ENCODE results near the gene CCNYL1. TPM values are rescaled to one million over a fixed set of nuclear protein-coding genes. Genes with fewer than 3 reads are reported as not detected.

Gene CCNYL1
- total RNA-seq, 1 donor from 2014 or later = 7.1 TPM

DNA sequence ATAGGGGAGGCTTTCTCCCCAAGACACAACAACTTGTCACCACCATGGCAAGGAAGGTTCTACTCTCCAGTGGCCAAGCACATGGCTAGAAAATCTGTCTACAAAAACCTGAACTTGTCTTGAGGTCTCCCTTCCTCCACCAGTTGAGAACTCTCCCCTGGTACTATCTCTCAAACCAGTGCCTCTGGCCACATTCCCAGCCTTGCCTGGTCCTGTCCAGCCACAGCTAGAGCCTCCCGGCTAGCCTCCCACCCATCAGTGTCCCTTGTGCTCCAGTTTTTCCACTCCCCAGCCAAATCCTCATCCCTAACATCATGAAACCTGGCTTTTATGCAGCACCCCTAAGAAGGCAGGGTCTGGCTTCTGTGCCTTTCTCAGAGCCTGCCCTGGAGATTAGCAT lies 79.5 kb downstream of the CCNYL1 start:
- no peak overlapping the region for H3K4me3 ChIP-seq
- H3K9me3 ChIP-seq = no peaks in the 10 kb centered on the region
- DNase-seq (ENCODE audit: extremely low spot score in 2 of 2) = no peak
- H3K36me3 ChIP-seq = no peaks in the 10 kb centered on the region
- intact Hi-C loops (cut with DNase I) = loop anchor here (1.0 kb wide), 1 partner anchor 39 kb away; no protein-coding TSS in a partner anchor
- no peak for TF ChIP-seq POLR2A (IDR thresholded peaks at IDR 0.05)
- no peak for TF ChIP-seq POLR2AphosphoS5 (IDR thresholded peaks at IDR 0.05; ENCODE audit: insufficient read depth in 1 of 2, low read depth in 1 of 2)
- no peak for TF ChIP-seq CTCF (IDR thresholded peaks at IDR 0.05)
- H3K27me3 ChIP-seq = no peaks in the 10 kb centered on the region
- no peak overlapping the region for H3K27ac ChIP-seq
- no peaks in the 10 kb centered on the region for H3K4me1 ChIP-seq

DNA sequence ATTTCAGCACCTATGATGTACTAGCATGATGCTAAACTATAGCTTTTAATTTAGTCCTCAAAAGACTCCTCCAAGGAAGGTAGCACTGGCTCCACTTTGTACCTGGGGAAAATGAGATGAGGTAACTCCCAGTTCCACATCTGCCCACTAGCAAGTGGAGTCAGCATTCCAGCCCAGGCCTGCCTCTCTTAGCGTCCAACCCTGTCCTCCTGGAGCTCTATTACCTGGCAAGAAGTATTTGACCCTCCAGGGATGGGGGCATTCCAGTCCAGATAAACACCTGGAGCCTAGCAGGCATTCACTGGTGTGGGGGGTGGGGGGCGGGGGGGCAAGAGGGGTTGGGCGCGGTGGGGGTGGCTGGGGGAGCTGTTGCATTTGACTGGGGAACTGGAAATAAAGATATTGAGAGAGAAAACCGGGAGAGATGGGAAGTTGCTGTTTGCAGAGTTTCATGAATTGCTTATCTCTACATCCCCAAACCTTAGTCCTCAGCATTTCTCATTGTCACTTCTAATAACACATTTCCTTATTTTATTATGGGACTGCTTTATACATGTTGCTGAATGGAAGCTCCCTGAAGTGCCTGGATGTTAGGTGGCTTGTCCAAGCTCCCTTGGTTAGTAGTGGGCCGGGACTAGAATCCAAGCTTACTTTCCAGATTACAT lies 80.3 kb downstream of the CCNYL1 start:
- Histone ChIP-seq H3K27ac (no peak overlapping the region), H3K4me3 (no peak overlapping the region), H3K4me1 (no peaks in the 10 kb centered on the region), H3K27me3 (no peaks in the 10 kb centered on the region), H3K36me3 (no peaks in the 10 kb centered on the region), H3K9me3 (no peaks in the 10 kb centered on the region)
- intact Hi-C loops (cut with DNase I) = loop anchor here (1.0 kb wide), 1 partner anchor 39 kb away; no protein-coding TSS in a partner anchor
- DNase-seq (ENCODE audit: extremely low spot score in 2 of 2) = no peak
- TF ChIP-seq POLR2AphosphoS5 (IDR thresholded peaks at IDR 0.05; ENCODE audit: insufficient read depth in 1 of 2, low read depth in 1 of 2) = no peak
- no peak for TF ChIP-seq CTCF (IDR thresholded peaks at IDR 0.05)
- TF ChIP-seq POLR2A (IDR thresholded peaks at IDR 0.05) = no peak

DNA sequence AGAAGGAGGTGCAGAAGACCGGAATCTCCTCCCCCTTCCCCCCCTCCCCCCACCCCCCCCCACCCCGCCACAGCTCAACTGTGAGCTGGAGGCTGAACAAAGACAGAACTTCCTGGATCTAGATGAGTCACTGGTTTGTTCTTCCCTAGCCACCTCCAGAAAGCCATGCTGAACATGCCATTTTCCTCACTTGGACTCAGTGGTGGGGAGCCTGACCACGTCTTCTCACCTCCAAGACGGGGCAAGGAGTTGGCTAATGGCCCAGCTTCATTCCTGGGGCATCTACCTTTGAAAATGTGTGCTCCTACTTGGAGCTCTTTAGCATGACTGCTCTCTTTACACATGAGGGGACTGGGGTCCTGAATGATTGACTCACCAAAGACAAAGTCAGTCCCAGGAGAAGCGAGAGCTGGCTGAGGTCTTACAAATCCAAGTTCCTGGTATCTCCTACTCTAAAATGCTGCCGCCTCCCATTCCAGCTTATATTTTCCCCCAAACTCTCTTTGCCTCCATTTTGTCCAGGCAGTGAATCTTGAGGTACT lies 80.9 kb downstream of the CCNYL1 start:
- no peaks in the 10 kb centered on the region for H3K9me3 ChIP-seq
- no peak for DNase-seq (ENCODE audit: extremely low spot score in 2 of 2)
- H3K27me3 ChIP-seq = no peaks in the 10 kb centered on the region
- no peaks in the 10 kb centered on the region for H3K36me3 ChIP-seq
- intact Hi-C loops (cut with DNase I) = no loop called here
- no peak for TF ChIP-seq POLR2A (IDR thresholded peaks at IDR 0.05)
- TF ChIP-seq POLR2AphosphoS5 (IDR thresholded peaks at IDR 0.05; ENCODE audit: insufficient read depth in 1 of 2, low read depth in 1 of 2) = no peak
- TF ChIP-seq CTCF (IDR thresholded peaks at IDR 0.05) = no peak
- H3K27ac ChIP-seq = no peak overlapping the region
- H3K4me3 ChIP-seq = no peak overlapping the region
- H3K4me1 ChIP-seq = no peaks in the 10 kb centered on the region

- no peaks in the 10 kb centered on the region for H3K9me3 ChIP-seq
- no peak overlapping the region for H3K27ac ChIP-seq
- no peak for DNase-seq (ENCODE audit: extremely low spot score in 2 of 2)
- intact Hi-C loops (cut with DNase I) = no loop called here
- no peaks in the 10 kb centered on the region for H3K36me3 ChIP-seq
- no peaks in the 10 kb centered on the region for H3K27me3 ChIP-seq
- H3K4me1 ChIP-seq = no peaks in the 10 kb centered on the region
- no peak overlapping the region for H3K4me3 ChIP-seq
- TF ChIP-seq POLR2AphosphoS5 (IDR thresholded peaks at IDR 0.05; ENCODE audit: insufficient read depth in 1 of 2, low read depth in 1 of 2) = no peak
Measured at GRCh38 chr2:207796585-207797350, 85.3 kb downstream of the CCNYL1 start.

- intact Hi-C loops (cut with DNase I) = no loop called here
- Histone ChIP-seq H3K36me3 (no peaks in the 10 kb centered on the region), H3K27ac (no peak overlapping the region), H3K4me1 (no peaks in the 10 kb centered on the region), H3K4me3 (no peak overlapping the region), H3K9me3 (no peaks in the 10 kb centered on the region), H3K27me3 (no peaks in the 10 kb centered on the region)
- no peak for DNase-seq (ENCODE audit: extremely low spot score in 2 of 2)
- no peak for TF ChIP-seq CTCF (IDR thresholded peaks at IDR 0.05)
- no peak for TF ChIP-seq POLR2AphosphoS5 (IDR thresholded peaks at IDR 0.05; ENCODE audit: insufficient read depth in 1 of 2, low read depth in 1 of 2)
- TF ChIP-seq POLR2A (IDR thresholded peaks at IDR 0.05) = no peak
Measured at GRCh38 chr2:207801259-207801658, 89.8 kb downstream of the CCNYL1 start.

Measured in vagina (tissue), 2 donors.